MM.1S (cell line): Measurements from ENCODE around the gene ADAMTS3.
A peak's percentile ranks its signal among the peaks of the same experiment; 100 is the strongest.

Experiments used
- DNase-seq: peaks from one replicate; pipeline ENCODE4 v3.0.0-alpha.2; 2015
- H2AFZ ChIP-seq: fragments of 300-600 bp; sonication (generic); 2 replicates; pipeline ENCODE4 v1.6.0; 2016; ENCODE audit warnings: antibody characterized with exemption, low read length
- H3F3A ChIP-seq: fragments of 300-600 bp; sonication (generic); 2 replicates; pipeline ENCODE4 v1.6.1; 2016; ENCODE audit warnings: mild to moderate bottlenecking, antibody characterized with exemption, low read length, moderate library complexity, mixed read lengths; ENCODE audit not compliant: insufficient read depth
- H3K27ac ChIP-seq: fragments of 300-600 bp; sonication (generic); 2 replicates; pipeline ENCODE4 v1.5.1; 2016; ENCODE audit warnings: mild to moderate bottlenecking, low read length
- H3K27me3 ChIP-seq: fragments of 300-600 bp; sonication (generic); replicated peaks from 2 replicates; pipeline ENCODE4 v1.6.0; 2016; ENCODE audit warnings: low read length; ENCODE audit not compliant: insufficient read depth
- H3K36me3 ChIP-seq: fragments of 300-600 bp; sonication (generic); replicated peaks from 2 replicates; pipeline ENCODE4 v1.6.1; 2016; ENCODE audit warnings: mild to moderate bottlenecking, low read length, mixed read lengths; ENCODE audit not compliant: insufficient read depth
- H3K4me1 ChIP-seq: fragments of 300-600 bp; sonication (generic); 2 replicates; pipeline ENCODE4 v1.6.1; 2016; ENCODE audit warnings: low read length, mixed read lengths
- H3K4me2 ChIP-seq: fragments of 300-600 bp; sonication (generic); 2 replicates; pipeline ENCODE4 v1.6.0; 2016; ENCODE audit warnings: low read depth, low read length
- H3K4me3 ChIP-seq: fragments of 300-600 bp; sonication (generic); 2 replicates; pipeline ENCODE4 v1.5.1; 2016; ENCODE audit warnings: low read length, mixed read lengths
- H3K79me2 ChIP-seq: fragments of 300-600 bp; sonication (generic); 2 replicates; pipeline ENCODE4 v1.6.1; 2016; ENCODE audit warnings: mixed run types, low read length, mixed read lengths
- H3K9ac ChIP-seq: fragments of 300-600 bp; sonication (generic); 2 replicates; pipeline ENCODE4 v1.6.1; 2016; ENCODE audit warnings: low read length, mixed read lengths
- H3K9me2 ChIP-seq: fragments of 300-600 bp; sonication (generic); replicated peaks from 2 replicates; pipeline ENCODE4 v1.6.1; 2016; ENCODE audit warnings: mild to moderate bottlenecking, low read length, mixed read lengths; ENCODE audit not compliant: insufficient read depth
- H3K9me3 ChIP-seq: fragments of 300-600 bp; sonication (generic); replicated peaks from 2 replicates; pipeline ENCODE4 v1.6.1; 2016; ENCODE audit warnings: mild to moderate bottlenecking, low read length, mixed read lengths; ENCODE audit not compliant: insufficient read depth
- H4K20me1 ChIP-seq: fragments of 300-600 bp; sonication (generic); 2 replicates; pipeline ENCODE4 v1.6.1; 2016; ENCODE audit warnings: mild to moderate bottlenecking, low read length, moderate library complexity, mixed read lengths; ENCODE audit not compliant: insufficient read depth
- EZH2 ChIP-seq: fragments of 300-600 bp; sonication (generic); optimal IDR thresholded peaks from 2 replicates; pipeline ENCODE3; 2017; ENCODE audit warnings: low read depth, mild to moderate bottlenecking, antibody characterized with exemption, low read length, mixed read lengths
- EZH2phosphoT487 ChIP-seq: fragments of 300-600 bp; sonication (generic); IDR thresholded peaks from 2 replicates; pipeline ENCODE4 v1.6.1; 2018; ENCODE audit warnings: antibody characterized with exemption, low read length
- TF ChIP-seq, protein P1 (sequence below): fragments of 300-600 bp; sonication (generic); IDR thresholded peaks from 2 replicates; pipeline ENCODE4 v1.5.1; 2016; ENCODE audit warnings: antibody characterized with exemption, low read length, mixed read lengths

Gene ADAMTS3

DNA sequence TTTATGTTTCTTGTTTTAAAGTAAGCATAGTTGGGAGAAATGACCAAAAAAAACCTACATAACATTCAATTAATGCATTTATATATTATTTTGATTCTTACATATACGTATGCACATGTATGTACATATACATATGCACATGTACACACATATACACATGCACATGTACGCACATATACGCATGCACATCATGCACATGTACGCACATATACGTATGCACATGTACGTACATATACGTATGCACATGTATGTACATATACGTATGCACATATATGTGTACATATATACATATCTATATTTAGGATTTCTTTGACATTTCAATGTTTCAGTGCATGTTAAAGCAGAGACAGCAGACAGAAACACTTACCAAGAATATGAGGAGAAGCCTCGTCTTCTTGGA is 263.4 kb downstream of the ADAMTS3 start:
- Histone ChIP-seq H2AFZ (no peak overlapping the region), H3F3A (no peaks in the 10 kb centered on the region), H3K9me3 (no peaks in the 10 kb centered on the region), H3K36me3 (no peaks in the 10 kb centered on the region), H4K20me1 (no peaks in the 10 kb centered on the region), H3K4me1 (no peaks in the 10 kb centered on the region), H3K79me2 (no peaks in the 10 kb centered on the region), H3K27me3 (no peaks in the 10 kb centered on the region), H3K4me3 (no peak overlapping the region), H3K9ac (no peak overlapping the region), H3K4me2 (no peak overlapping the region), H3K9me2 (no peaks in the 10 kb centered on the region), H3K27ac (no peak overlapping the region)
- no peak for DNase-seq
- TF ChIP-seq EZH2phosphoT487 (no peak), EZH2 (no peak)
- TF ChIP-seq, protein P1, sequence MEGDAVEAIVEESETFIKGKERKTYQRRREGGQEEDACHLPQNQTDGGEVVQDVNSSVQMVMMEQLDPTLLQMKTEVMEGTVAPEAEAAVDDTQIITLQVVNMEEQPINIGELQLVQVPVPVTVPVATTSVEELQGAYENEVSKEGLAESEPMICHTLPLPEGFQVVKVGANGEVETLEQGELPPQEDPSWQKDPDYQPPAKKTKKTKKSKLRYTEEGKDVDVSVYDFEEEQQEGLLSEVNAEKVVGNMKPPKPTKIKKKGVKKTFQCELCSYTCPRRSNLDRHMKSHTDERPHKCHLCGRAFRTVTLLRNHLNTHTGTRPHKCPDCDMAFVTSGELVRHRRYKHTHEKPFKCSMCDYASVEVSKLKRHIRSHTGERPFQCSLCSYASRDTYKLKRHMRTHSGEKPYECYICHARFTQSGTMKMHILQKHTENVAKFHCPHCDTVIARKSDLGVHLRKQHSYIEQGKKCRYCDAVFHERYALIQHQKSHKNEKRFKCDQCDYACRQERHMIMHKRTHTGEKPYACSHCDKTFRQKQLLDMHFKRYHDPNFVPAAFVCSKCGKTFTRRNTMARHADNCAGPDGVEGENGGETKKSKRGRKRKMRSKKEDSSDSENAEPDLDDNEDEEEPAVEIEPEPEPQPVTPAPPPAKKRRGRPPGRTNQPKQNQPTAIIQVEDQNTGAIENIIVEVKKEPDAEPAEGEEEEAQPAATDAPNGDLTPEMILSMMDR, result no peak

GRCh38 chr4:72305080-72305479 is 263.9 kb downstream of the ADAMTS3 start:
- TF ChIP-seq EZH2phosphoT487 (no peak), EZH2 (no peak)
- TF ChIP-seq, protein P1, result no peak
- no peak overlapping the region for H3K27ac ChIP-seq
- no peak overlapping the region for H2AFZ ChIP-seq
- H3K9ac ChIP-seq, result no peak overlapping the region
- H3K4me2 ChIP-seq, result no peak overlapping the region
- H3K9me3 ChIP-seq, result no peaks in the 10 kb centered on the region
- H3K4me3 ChIP-seq, result no peak overlapping the region
- no peaks in the 10 kb centered on the region for H3F3A ChIP-seq
- H4K20me1 ChIP-seq, result no peaks in the 10 kb centered on the region
- H3K27me3 ChIP-seq, result no peaks in the 10 kb centered on the region
- no peaks in the 10 kb centered on the region for H3K79me2 ChIP-seq
- H3K9me2 ChIP-seq, result no peaks in the 10 kb centered on the region
- H3K4me1 ChIP-seq, result no peaks in the 10 kb centered on the region
- DNase-seq, result no peak
- no peaks in the 10 kb centered on the region for H3K36me3 ChIP-seq

DNA sequence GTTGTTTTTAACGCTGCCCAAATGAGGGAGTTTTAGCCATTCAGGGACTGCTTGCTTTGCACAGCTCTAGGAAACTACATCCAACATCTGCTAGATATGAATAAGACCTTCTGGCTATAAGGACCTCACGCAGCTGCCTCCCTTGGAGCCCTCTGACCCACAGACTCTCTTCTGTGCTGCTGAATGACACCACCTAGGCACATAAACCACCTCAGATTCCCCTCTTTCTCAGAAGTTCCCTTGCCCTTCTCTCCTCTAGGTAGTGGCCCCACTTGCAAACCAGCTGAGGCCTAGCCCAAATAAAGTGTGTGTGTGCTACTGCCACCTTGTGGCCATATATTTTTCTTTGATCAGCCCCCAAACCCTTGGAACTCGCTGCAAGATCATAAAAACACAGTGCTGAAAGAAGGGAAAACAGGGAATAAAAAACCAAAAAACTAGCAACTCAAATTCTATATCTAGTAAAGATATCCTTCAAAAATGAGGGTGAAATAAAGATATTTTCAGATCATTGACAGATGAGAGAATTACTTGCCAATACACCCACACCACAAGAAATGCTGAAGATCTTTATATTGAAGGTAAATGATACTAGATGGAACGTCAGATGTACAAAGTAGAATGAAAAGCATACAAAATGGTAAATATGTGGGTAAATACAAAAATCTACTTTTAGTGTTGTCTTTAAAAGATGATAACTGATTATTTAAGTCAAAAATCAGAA is 265.9 kb downstream of the ADAMTS3 start:
- H3F3A ChIP-seq, result no peaks in the 10 kb centered on the region
- H3K9me3 ChIP-seq, result no peaks in the 10 kb centered on the region
- H3K4me2 ChIP-seq, result no peak overlapping the region
- no peaks in the 10 kb centered on the region for H4K20me1 ChIP-seq
- no peaks in the 10 kb centered on the region for H3K9me2 ChIP-seq
- TF ChIP-seq EZH2, result no peak
- TF ChIP-seq EZH2phosphoT487, result no peak
- TF ChIP-seq, protein P1, result peak; percentile 77
- H3K9ac ChIP-seq, result no peak overlapping the region
- 0 out of 2 replicates have a peak overlapping the region, but pooled peaks have one; percentile 10 for H2AFZ ChIP-seq
- no peaks in the 10 kb centered on the region for H3K27me3 ChIP-seq
- H3K4me3 ChIP-seq, result no peak overlapping the region
- no peak overlapping the region for H3K27ac ChIP-seq
- H3K4me1 ChIP-seq, result no peaks in the 10 kb centered on the region
- DNase-seq, result peak; percentile 43
- H3K79me2 ChIP-seq, result no peaks in the 10 kb centered on the region
- H3K36me3 ChIP-seq, result no peaks in the 10 kb centered on the region
